GM03348 (cell line): Measurements from ENCODE around the gene LMO1.

Source experiments
- DNase-seq: peaks from one replicate; pipeline ENCODE4 v3.0.0; 2012; ENCODE audit warnings: low spot score

The LMO1 gene

DNA sequence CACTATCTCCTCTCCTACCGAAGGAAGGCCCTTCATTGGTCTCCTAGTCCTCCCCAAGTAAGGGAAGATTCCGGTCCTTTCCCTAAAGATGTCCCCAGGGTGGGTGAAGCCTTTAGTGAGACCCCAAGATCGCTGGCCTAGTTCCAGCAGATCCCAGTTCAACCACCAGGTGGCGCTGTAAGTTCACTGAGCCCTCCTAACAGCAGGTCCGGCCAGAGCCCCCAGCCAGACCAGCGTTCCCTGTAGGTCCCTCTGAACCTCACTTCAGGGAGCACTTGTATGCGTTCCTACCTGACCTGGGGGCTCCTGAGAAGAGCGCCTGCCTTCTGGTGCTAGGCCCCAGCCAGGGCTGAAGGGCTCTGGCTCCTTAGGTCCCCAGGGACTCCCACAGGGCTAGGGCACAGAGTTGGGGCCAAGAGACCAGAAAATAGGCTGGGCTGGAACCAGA, 38.1 kb downstream of the LMO1 start:
- peak; percentile 89 for DNase-seq

DNA sequence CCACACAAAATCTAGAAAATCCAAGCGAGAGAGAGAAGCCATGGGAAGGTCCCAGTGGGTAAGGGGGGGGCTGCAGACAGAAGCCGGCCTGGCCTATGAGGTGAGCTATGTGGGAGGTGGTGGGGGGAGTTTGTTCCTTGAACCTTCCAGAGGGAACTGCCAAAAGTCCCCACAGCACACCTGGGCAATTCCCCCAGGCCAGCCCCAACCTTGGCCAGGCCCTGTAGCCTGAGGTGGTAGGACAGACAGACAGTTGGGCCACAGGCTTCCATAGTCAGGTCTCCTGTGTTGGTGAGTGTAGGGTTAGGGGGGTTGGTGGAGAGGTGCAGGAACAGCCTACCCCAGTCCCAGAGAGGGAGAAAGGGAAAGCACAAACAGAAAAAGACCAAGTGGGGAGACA, 39.0 kb downstream of the LMO1 start:
- DNase-seq, result no peak

DNA sequence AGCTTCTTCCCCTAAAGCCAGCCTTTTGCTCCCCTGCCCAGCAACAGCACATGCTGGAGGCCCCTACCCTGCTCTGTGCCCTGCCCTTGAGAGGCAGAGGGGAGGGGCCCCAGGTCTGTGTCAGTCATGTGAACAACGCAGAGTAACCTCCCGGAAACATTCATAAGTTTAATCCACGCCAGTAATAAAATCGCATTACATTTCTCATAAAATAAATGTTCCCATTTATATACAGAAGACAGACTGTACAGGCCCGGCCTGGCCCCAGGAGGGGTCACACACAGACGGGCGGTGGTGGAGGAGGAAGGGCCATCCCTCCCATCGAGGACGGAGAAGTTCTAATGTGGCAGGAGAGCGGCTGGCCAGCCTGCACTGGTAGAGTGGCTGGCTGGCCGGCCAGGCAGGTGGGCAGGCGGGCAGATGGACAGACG, 39.5 kb downstream of the LMO1 start:
- no peak for DNase-seq

DNA sequence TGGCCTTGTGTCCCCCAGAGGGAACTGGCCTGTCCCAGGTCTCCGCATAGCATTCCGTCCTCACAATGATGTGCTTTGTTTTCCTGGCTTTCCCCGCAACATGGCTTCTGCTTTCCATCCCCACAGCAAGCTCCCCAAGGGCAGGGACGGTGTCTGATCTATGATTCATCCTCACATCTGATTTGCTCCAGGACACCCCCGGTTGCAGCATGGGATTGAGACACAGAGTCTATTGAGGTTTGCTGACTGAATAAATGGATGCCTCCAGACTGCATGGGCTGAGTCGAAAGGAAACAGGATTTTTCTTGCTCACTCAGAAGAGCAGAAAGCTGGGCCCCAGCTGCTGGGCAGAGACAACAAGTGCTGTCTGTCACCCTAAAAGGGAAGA, 40.2 kb downstream of the LMO1 start:
- DNase-seq, result no peak

DNA sequence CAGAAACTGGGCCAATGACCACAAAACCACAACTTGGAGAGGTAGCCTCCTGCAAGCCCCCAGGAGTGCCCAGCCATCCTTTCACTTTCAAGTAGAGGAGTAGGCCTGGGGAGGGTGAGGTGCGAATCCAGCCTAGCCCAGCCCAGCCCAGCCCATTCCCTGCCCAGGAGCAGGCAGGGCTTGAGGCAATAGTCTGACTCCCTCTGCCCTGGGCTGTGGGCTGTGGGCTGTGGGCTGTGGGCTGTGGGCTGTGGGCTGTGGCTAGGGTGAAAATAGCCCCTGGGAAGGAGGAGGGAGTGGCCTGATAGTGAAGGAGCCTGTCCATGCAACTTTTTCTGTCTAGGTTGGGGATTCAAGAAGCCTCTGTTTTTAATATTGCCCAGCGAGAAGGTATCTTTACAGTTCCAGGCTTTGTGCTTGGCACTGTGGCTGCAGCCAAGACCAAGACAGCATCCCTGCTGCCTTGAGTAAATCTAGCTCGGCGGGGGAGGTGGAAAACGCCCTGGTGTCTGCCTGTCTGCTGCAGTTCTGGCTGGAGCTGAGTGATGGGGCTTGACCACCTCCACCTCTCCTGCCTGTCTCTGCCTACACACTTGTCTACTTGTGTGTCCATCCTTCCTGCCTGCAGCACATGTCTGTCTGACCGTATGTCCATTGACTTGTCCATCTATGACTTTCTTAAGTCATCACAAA, 40.7 kb downstream of the LMO1 start:
- DNase-seq, result no peak

DNA sequence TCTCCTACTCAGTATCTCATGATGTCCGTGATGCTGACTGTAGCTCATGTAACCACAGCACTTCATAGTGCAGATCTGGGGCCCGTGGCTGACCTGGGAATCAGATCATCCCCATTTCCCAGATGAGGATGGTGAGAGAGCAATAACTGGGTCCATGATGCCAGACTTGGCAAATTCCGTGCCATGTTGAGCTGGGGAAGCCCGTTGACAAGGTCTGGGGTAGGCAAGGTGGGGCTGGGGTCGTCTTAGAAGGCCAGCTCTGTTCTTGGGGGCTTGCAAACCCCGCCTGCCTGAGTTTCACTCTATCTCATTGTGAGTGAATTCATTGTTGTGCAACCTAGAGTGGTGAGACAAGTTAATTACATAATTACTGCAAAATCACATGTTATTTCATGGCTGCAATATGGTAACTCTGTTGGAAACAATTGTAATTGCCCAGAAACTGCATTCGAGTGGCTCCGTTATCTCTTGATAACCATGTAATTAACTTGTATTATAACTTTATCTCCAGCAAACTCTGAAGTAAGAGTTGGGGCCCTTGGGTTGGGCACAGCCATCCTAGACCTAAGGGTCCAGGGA, 41.7 kb downstream of the LMO1 start:
- DNase-seq, result no peak

DNA sequence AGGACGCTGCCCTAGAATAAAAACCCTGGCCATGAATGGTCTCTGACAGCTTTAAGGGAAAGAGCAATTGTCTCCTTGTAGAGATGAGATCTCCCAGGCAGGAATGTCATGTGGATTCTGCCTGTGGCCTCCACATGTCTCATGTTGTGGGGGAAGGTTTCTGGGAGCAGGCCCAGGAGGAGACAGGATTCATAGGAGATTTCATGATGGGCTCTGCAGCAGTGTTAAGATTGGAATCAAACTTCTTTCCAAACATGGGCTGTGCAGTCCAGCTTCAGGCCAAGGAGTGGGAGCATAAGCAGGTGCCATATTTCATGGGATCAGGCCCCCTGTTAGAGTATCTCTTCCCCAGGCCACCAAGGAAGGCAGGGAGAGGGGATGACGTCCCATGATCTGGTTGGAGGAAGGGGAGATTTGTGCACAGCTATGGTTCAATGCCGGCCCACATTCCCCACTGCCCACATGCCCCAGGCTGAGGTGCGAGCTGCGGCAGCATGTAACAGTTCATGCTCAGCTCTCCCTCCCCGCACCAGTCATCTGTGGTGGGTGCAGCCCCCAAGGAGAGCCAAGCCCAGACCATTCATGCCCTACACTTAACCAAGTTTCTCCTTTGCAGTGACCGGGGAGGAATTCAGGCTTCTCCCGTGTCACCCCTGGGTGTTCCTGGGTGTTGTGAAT, 42.5 kb downstream of the LMO1 start:
- no peak for DNase-seq

DNA sequence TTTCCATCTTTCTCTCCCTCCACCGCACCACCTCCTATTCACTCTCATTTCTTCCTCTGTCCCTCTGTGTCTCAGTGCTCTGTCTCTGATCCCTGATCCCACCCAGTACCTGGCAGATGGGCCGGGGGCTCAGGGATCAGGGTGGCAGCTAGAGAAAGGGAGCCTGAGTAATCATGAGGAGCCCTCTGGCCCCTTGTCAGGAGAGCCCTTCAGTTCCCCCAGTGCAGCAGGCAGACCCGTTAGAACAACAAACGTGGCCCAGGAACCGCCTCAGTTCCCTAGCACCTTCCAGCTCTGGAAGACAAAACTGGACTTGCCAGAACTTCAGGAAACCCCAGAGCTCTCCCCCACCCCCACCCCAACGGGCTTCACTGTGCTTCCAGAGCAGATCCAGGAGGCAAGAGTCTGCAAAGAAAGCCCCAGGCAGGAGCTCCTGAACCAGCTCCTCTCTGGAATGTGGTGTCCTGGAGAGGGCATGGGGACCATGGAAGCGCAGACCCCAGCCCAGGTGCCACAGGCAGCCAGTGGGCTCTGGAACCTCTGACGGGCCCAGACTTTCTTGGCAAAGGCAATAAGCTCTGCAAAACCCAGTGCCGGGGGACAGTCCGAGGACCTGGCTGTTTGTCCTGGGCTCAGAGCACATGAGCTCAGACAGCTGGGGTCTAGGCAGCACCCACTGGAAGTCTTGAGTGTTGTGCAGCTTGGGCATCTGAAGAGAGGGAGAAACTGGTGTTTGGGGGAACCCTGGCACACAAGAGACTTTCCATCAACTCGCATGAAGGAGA, 43.2 kb downstream of the LMO1 start:
- DNase-seq, result no peak

DNA sequence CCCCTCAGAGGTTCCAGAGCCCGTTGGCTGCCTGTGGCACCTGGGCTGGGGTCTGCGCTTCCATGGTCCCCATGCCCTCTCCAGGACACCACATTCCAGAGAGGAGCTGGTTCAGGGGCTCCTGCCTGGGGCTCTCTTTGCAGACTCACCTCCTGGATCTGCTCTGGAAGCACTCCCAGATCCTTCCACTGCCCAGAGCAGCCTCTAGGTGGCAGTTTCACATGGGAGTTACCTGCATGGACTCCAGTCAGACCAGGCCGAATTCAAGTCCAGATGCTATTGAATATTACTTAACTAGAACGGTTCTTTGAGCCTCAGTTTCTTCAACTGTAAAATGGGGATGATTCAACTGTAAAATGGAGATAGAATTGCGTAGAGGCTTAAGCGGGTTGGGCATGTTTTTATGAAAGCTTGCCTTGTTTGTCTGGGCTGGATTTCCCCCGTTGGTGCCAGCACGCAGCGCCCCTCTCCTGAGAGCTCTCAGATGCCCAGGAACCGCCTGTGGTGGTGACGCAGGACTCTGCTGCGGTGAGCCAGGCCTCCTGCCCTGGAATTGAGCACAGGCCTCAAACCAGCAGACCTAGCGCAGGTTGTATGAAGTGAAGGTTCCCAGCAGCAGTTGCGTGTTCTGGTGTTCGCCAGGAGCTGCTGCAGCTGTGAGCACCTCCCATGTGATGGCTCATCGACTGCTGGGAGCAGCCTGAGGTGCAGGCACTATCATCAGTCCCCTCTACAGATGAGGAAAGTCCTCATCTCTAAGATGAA, 44.2 kb downstream of the LMO1 start:
- peak; percentile 68 for DNase-seq

DNA sequence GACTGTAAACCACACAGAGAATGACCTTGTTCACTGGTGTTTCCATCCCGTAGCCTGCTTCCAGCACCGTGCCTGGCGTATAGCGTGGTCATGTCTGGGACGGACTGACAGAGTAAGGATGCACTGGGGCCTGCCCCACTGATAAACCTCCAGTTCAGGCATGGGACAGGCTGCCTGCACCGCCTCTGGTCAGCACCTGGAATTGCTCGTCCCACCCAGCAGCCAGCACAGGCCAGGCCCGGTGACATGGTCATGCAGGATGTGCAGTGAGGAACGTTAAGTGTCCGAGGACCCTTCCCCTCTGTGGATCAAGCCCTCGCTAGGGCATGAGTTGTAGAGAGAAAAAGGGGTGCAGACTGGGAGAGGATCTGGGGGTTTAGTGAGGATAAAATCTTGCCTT, 44.8 kb downstream of the LMO1 start:
- no peak for DNase-seq

DNA sequence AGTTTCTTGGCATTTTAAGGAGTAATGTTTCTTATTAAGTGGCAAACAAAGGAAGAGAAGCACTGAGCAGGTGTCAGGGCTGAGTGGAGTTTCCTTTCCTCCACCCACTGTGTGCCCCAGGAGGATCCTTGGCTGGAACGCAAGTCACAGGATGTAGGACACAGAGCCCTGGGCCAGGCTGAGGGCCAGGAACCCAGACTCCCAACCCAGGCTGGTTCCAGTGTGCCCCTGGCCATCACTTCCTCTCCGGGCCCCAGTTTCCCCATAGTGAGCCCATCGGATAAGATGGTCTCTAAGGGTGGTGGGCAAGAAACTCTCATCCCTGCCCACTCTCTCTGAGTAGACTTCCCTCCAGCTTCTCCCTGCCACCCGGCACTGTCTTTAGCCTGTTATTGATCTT, 45.3 kb downstream of the LMO1 start:
- no peak for DNase-seq

DNA sequence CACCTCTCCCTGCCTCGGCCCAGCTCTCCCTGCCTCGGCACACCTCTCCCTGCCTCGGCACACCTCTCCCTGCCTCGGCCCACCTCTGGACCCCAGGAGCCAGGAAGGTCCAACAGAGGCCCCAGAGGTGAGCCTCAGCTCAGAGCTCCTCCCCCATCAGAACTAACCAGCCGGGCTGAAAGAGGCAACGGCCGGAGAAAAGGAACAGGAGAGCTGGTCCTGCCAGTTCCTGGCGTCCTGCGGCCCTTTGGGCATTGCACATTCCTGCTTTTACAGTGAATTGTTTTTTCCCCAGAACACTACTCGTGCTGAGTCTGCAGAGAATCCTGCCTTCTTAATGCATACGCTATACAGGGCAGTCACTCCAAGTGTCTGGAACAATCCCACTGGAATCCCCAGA, 45.8 kb downstream of the LMO1 start:
- no peak for DNase-seq

DNA sequence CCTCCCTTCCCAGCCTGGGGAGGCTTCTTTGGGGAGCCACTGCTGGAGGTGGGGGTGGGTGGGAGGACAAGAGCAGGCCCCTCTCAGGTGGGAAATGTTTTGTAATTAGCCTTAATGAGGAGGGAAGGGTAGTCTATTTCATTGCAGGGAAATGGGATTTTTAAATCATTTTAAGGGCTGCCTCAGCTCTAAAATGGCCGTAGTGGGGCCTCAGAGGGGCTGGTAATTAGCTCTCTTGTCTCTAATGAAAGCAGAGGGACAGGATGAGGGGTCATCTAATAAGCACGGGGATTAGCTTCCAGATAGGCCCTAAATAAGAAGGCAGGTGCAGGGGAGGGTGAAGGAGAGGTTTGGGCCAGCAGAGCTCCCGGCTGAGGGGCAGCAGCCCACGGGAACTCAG, 46.5 kb downstream of the LMO1 start:
- no peak for DNase-seq

DNA sequence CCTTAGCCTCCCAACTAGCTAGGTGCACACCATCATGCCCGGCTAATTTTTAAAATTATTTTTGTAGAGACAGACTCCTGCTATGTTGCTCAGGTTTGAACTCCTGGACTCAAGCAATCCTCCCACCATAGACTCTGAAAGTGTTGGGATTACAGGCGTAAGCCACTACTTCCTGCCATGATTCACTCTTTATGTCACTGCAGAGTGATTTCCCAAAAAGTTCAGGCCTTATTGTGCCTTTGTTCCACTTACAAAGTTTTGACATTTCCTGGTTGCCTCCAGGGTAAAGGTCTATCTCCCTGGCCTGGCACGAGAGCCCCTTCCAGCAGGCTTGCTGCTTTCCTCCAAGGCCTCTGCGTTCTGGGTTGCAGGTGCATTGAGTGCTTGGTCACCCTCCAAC, 50.3 kb downstream of the LMO1 start:
- no peak for DNase-seq

DNA sequence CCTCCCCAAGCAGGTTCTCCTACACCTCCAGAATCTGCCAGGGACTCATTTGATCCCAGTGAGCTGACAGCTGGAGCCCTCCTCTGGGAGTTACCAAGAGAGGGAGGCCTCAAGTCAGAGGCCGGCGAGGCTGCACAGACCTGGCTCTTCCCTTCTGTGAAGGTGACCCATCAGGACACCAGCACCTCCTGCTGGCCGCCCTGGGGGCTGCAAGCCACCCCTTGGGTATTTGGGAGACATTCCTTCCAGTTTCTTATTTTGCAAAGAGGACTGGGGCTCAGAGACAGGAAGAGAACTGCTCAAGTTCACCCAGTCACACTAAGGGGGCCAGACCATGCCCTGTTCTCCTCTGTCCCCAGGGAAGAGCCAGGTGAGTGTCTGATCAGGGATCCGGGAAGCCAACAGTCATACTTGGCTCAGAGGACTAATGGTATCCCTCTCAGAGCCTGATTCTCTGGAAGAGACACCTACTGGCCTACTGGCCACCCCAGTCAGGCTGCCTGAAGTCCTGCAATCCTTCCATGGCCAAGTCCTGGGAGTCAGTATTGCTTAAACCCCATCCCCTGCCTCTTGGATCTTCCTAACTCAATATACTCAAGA, 54.4 kb downstream of the LMO1 start:
- no peak for DNase-seq

DNA sequence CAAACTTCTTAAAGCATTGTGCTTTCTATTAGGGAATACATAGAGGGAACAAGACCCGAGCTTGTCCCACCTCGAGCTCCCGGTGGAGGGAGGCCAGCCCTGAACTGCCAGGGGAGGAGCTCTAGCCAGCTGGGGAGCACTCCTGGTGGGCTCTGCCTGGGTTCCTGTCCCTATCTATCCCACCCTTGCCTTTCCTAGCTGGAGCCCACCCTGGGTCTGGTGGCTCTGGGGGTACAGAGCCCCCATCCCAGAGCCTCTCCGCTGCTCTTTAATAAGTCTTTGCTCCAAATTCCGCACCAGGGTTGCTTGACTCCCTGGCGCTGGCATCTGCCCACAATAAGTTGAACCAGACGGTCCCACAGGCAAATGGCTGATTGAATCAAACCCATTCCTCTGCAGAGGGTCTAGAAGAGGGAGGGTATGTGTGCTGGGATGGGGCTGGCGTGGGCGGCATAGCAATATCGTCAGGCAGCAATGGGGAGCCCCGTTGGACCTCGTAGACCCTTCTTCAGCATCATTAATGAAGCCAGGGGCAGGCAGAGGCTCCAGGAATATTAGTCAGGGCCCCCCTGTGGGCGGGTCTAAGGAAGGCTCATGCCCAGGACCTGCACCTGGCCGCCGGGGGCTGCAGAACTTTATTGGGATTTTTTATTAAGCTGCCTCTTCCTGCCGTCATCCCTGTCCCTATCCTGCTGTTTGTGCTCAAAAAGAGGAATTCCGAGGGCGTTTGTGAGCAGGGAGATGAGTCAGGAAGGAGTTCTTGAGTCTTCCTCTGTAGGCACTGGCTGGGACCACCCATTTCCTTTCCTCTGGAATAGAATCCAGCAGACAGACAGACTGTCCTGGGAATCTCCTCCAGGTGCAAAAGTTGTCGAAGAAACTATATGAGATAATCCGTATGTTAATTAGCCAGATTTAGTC, 56.3 kb downstream of the LMO1 start:
- DNase-seq, result no peak

DNA sequence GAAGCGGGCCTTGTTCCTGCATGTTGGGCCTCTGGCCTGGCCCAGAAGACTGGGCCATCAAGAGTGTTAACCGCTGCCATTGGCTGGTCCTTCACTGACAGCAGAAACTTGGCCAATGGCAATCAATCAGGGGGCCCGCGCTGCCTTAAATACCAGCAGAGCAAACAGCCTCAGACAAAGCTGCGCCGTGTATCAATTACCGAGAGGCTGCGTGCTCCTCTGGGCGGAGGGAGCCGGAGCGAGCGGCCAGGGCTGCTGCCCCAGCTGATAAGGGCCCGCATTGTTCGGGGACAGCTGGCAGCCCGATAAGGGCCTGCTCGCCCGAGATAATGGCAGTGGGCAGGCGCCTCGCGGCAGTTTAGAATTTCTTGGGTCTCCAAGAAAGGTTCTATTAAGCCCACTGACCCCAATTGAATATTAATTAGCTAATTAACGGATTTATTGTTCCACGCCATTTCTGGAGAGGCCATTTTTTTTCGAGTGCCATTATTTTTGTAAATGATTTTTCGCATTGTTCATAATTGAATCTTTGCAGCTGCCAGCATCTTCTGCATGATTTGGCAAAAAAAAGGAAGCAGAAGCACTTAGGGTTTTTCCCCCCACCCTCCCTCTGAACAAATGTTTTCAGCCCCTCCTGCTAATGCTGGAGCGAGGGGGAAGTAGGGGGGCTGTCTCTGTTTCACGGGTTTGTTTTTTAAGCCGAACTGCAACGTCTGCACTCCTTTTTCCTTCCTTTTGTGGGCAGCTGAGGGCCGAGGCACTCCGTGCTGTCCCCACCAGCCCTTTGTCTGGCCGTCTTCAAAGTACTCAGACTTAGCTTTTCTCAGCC, 57.2 kb downstream of the LMO1 start:
- DNase-seq, result no peak

DNA sequence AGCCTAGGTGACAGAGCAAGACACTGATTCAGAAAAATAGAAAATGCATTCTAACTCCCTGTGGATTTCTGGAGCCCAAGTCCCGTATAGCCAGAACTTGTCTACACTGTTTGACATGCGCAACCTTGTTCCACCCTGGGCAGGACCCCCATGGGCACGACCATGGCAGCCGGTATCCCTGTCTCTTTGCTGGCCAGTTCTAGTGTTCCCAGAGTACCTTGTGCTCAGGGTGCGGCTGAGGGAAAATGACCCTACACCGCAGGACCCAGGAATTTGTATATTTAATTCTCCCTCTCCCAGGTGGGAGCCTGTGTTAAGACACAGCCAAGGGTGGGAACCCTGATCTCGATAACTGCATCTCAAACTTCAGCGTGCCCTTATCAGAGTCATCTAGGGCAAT, 58.1 kb downstream of the LMO1 start:
- no peak for DNase-seq

DNA sequence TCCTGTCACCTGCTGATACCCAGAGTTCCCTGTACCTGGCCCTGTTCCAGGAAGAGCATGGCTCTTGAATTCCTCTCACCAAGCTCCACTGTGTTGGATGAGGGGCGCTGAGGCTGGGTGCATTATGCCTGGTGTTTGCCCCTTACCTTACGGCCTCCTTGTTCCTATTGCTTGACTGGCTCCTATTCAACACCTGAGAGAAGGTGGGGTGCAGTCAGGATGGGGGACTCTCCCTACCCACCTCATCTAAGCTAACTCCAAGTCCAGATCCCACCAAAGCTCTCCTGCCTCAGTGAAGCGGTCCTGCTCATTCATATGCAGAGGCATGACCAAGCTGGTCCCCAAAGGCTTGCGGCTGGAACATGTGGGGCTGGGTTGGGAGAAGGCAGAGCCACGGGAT, 59.1 kb downstream of the LMO1 start:
- no peak for DNase-seq

DNA sequence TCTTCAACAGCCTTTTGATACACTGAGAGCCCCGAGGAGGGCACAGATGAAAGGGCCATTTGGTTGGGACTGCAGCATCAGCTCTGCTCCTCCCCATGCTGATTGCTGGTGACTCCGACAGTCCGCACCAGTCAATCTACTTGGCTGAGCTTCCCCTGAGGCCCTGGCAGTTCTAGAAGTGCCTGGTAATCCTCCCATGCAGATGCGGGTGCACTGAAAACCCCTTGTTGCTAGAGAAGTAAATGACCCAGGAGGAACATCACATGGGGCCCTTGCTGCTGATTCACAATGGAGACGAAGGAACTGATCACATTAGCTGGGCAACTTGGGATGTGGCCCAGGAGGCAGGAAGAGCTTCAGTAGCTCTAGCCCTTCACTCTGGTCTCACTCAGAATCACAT, 59.7 kb downstream of the LMO1 start:
- no peak for DNase-seq
